SHP77 treated with DMSO at 0.1 percent for 48 hours (cell line): Measurements from ENCODE around the gene SULT1C4.
"Not testable (repeated sequence)": the region's sequence is repeated elsewhere in the genome, so short reads cannot be mapped to it uniquely, and the experiment has no call there.

Experiments used
- DNase-seq: peaks from one replicate; lab custom pipeline; 2025; lab: John Stamatoyannopoulos, UW

Gene SULT1C4

DNA sequence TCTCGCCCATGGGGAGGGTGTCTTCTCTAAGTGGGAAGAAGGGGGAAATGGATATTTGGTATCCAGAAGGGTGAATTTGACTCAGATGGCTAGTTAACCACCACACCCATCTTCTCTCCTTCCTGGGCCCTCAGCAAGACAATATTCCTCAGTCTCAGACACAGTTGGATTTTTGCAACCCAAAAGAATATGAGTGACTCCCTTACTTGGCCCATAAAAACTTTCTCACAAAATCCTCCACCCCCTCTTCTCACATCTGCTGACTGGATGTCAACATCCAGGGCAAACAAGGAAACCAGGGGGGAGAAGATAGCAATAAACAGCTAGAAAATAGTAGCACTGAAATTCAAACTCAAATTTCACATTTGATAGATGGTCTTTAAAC is 35.9 kb downstream of the SULT1C4 start:
- DNase-seq = no peak

DNA sequence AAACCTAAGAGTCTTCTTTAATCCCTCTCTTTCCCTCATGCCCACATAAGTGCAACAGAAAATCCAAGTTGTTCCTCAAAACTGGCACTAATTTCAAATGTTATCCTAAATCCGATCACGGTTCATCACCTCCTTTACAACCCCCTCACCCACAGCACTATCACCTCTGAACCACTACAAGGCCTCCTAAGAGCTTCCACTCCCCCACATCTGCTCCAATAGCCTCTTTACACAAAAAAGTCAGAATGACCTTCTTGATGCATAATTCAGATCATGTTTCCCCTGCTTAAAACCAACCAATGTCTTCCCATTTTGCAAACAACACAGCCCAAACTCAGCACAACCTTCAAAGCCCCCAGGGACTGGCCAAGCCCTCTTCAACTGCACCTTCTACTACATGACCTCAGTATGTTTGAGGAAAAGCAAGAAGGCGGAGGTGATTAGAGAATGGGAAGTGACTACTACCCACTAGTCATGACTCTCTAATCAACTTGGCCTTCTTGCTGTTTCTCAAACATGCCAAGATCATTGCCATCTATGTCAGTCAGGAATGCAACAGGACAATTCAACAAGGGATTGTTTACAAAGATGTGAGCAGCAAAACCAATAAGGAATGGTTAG is 36.6 kb downstream of the SULT1C4 start:
- no peak for DNase-seq

DNA sequence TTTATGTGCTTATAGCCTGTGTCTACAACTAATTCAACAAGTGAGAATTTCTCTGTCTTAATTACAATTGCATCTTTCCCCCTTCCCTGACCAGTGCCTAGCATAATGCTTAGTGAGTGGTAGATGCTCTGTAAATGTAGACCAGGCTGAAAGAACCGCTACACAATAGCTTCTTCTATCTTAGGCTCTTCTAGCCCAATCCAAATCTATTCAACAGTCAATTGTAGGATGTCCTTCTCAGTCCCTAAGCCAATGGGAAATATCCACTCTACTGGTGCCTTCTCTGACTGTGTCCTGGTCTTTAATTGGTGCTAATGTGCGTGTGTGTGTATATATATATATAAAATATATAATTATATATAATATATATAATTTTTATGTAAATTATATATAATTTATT is 37.2 kb downstream of the SULT1C4 start:
- DNase-seq = no peak

DNA sequence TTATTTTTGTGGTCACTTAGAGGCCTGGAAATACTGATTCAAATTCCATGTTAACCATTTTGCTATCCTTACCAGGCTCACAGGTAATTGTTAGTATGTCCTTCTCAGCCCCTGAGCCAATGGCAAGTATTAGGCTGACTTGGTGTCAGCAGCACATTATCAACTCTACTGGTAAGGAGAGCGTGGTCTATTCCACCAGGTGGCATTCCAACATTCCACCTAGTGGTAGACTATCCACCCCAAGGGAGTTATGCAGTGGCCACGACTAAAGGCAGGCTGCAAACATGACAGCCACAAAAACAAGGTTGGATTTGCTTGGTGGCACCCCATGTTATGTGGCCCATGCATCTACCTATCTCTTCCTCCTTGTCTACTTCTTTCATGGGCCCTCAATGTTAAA is 39.5 kb downstream of the SULT1C4 start:
- no peak for DNase-seq

DNA sequence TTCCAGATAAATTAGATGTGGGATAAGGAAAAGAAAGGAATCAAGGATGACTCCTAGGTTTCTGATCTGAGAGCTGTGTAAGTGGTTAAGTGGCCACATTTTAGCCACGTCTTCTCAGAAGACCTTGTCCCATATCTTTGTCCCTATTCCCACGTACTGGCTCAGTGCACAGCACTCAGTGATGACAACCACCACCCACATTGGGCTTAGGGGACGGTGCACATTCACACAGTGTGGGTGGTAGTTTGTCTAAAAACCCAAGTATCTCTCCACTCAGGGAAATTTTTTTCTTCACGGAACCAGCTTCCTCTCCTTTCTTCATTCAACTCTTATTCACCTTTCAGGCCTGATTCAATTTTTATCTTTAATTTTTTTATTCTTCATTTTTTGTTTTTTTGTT is 40.7 kb downstream of the SULT1C4 start:
- DNase-seq = no peak

DNA sequence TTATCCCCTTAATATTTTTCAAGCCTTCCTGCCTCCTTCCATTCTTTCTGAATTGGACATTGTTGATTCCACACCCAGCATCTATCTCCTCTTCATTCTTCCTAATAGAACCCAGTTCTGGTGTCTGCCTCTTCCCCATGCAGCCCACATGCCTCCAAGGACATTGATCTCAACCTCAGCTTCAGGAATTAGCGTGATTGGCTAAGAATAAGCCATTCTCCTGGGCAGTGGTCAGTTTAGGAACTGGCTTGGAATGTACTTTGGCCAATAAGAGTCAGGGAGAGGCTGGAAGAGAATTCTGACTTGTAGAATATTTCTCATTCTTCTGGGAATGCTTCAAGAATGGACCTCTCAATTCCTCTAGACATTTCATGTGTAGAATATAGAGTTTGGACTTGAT is 45.3 kb downstream of the SULT1C4 start:
- DNase-seq = no peak

DNA sequence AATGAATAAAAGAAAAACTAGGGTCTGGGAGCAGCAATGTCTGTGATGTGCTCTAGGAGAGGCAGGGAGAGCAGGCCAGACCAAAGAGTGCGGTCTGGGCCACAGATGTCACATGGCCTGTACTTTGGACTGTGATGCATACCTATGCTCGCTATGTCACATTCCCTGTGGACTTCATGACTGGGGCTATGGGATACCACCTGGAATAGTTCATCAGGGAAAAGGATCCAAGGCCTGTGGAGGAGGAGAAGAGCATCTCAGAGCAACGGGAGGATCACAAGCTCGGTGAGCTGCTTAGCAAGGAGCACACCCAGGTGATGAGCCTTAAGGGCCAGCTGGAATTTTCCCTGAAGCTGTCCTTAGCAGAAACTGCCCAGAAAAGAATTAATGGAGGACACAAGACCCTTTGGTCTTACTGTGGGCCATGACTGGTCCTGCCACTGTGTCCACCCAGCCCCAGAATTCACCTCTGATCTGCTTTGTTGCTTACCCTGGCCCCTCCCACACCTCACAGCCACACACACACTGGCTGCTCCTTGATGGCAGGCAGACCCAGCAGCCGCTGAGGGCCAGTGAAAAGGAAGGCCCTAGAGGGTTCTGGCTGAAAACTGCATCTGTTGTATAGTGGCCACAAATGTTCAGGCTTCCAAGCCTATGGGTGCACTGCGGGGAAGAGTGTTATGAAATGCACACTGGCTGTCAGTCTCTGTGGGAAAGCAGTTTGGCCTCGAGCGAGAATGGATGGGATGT is 45.9 kb downstream of the SULT1C4 start:
- DNase-seq = no peak

DNA sequence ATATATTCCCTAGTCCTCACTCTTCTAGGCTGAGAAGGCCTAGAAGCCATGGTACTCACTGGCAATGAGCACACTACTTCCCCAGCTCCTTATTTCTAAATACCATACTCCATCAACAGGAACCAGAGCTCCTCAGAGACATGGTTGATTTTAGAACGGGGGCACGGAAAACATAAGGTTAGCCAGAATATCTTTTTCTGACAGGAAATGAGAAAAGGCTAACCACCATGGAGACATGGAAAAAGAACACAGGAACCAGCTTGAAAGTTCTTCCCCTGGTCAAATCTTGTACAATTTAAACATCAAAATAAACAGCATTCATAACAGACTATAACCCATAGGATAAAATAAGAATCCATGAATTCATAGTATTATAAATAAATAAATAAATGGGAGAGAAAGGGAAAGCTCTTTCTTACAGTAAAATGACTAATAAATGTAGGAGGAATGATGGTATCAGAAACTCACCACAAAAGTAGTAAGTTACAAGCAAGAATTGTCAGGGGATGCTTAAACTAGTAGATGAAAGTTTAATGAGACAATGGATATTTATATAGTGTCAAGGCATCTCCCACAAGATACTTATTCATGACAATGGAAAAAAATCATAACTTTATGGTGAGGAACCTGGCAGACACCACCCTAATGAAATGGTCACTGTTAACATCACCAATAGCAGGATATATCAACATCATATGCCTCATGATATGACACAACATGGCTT is 50.7 kb downstream of the SULT1C4 start:
- DNase-seq = no peak

DNA sequence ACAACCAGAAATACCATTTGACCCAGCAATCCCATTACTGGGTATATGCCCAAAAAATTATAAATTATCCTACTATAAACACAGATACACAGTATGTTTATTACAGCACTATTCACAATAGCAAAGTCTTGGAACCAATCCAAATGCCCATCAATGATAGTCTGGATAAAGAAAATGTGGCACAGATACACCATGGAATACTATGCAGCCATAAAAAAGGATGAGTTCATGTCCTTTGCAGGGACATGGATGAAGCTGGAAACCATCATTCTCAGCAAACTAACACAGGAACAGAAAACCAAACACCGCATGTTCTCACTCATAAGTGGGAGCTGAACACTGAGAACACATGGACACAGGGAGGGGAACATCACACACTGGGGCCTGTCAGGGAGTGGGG is 57.8 kb downstream of the SULT1C4 start:
- not testable (repeated sequence) for DNase-seq

DNA sequence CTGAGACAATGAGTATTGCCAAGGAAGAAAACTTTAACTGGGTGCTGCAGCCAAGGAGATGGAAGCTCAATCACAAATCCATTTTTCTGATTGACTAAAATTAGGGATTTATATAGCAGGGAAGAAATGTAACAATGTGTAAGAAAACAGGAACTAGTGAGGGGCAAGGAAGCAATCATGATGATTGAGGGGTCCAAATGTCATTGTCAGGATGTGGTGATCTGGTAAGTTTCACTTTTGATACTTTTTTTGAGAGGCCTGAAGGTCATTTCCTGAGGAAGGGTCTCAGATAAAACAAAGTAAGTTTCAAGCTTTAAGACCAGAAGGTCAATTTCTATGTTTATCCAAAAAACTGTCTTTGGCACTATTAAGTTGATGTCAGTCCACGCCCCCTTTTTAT is 59.2 kb downstream of the SULT1C4 start:
- DNase-seq = no peak
